HG03460 (cell line): ENCODE data around the gene EBPL.

ENCODE experiments used
- ATAC-seq: cut with Tn5 transposase; IDR thresholded peaks from one replicate; pipeline ENCODE4 v1.9.1; 2021; ENCODE audit not compliant: unreplicated experiment

The EBPL gene

DNA sequence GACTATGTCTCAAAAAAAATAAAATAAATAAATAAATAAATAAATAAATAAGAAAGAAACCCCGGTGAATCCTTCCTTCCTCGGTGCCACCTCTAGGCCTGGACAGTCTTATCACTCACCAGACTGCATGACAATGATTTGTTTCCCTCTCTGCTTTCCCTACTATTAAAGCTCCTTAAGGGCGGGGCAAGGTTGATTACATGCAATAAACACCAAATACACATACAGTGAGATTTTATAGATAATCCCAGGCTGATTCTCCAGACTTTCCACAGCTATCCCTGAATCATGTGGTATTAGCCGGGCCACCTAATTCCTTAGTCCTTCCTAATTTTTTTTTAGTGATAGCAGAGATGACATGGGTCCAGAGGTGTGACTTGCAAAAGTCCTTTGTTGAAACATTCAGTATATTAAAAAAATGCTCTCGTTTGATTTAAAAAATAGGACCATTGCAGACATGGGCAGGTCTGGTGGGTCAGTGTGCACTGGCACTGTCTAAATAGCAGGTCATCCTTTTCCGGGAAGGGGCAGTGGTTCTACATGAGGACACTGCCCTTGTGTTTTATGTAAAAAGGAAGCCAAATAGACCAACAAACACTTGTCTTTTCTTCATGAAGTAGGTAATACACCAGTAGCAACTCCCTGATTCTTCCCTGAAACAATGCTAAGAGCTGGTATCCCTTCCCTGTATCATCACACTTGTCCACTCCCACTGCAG is 14.5 kb downstream of the EBPL start:
- ATAC-seq: no peak

DNA sequence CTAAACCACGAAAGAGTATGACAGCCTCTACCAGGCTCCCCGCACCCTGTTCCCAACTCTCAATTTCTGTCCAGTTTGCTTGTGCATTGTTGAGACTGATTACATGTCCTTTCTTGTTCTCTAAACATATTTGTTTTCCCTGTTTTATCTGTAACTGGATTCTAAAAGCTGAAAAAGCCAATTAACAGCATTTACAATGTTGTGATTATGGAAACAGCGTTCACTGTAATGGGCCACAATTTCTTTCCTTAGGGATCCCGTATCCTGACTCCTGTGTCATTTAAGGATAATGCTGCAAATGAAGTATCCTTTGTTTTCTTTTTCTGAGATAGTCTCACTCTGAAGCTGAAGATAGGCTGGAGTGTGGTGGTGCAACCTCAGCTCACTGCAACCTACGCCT is 20.5 kb downstream of the EBPL start:
- ATAC-seq: no peak

DNA sequence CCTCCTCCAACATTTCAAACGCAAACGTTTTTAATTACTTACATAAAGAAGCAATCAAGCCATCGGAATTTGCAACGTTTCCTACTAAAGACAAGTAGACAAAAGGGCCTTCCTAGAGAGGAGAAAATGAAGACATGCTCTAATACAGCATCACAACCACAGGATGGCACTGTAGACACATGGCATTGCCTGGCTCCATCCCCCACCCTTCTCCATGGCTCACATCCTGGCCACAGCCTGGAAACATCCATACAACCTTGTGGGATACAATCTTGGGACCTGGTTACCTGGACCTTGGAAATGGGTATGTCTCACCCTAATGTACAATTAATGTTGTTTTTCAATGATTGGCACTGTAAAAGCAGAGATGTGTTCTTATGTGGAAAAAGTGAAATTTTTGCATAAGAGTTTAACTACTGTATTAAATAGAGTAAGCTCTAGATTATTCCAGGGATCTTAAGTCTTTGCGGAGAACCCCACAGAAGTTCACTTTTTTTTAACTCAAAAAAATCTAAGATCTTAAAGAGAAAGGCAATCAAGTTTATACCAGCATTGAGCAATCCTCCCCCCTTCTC is 21.5 kb downstream of the EBPL start:
- no peak for ATAC-seq

DNA sequence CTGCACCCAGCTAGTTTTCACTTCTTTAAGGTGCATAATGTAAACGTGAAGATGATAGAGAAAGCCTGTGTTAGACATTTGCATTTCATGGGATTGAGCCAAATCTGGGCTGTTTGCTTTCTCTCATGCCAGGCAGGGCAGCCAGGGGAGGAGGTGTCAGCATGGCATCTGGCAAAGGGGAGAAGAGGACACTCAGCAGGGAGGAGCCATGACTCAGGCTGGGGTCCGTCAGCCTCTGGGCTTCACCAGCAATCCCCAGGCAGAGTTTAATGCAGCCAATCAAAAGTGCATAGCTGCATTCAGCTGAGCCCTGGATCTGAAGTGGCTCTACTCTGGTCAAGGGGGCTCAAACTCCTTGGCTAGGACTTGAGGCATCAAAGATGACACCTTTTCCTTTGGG is 23.5 kb downstream of the EBPL start:
- ATAC-seq: no peak

DNA sequence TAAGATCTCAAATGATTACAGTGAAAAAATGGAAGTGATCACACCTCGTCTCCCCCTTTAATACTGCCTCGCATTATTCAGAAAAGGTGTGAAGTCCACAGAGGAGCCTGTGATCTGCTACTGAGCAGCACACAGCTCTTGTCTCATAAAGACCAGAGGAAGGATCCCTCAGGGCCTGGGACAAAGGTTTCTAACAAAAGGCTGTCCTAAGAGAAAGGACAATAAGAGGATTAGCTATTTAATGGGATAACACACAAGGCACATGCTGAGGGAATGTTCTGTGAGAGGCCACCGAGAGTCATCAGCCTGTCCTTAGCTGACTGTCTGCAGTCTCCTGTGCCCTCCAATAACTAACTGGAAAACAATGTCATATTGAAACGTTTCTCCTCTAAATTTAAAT is 26.7 kb downstream of the EBPL start:
- ATAC-seq: no peak

DNA sequence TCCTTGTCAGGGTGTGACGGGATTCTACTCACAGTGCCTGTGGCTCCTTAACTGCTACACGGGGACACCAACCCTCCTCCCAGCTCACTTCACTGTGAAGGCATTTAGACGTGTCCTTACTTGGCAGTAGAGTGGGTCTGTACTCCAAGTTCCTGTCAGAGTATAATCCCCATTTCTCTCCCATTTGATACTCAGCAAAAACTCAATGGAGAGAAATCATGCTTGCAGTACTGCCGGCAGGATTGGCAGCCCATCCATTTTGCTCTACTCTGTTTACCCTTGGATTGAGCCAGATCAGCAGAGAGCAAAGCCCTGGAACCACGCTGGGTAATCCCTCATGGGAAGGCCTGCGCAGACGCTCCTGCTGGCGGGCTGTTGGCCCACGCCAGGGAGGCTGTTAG is 34.0 kb downstream of the EBPL start:
- ATAC-seq: no peak

DNA sequence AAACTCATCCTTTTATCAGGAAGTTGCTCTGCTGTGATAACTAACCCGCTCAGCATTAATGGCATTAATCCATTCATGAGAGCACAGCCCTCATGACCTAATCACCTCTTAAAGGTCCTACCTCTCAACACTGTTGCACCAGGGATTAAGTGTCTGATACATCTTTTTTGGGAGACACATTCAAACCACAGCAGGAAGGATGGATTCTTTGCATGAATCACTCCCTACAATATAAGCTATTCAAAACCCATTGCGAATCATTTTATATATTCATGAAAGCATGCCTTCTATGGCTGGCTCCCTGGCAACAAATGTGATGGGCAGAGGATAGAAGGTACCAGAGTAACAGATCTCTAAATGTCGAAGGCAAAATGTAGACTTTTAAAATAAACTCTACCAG is 35.4 kb downstream of the EBPL start:
- ATAC-seq: no peak

DNA sequence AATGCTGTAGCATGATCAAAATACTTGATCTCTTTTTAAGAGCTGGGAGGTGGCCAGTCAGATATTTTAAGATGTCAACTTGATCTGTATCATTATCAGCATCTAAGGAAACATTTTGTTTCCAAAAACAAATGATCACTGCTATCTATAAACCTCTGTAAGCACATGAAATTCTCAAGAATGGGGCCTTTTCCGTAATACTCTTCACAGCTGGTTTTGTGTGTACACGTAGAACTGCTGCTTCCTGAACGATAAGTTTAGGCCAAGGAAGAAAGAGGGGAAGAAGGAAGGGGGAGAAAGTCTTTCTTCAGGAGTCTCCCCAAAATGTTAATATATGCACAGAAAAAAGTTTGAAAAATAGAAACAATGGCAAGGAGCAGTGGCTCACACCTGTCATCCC is 37.3 kb downstream of the EBPL start:
- no peak for ATAC-seq

DNA sequence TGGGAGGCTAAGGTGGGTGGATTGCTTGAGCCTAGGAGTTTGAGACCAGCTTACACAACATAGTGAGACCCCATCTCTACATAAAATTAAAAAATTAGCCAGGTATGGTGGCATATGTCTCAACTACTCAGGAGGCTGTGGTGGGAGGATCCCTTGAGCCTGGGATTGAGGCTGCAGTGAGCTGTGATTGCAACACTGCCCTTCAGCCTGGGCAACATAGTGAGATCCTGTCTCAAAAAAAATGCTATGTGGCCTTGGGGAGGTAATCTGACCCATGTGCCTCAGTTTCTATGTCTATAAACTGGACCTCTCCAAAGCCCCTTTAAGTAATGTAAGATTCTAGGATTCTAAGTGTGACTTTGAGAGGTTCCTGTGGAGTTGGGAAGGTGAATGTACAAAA is 37.8 kb downstream of the EBPL start:
- ATAC-seq: no peak

DNA sequence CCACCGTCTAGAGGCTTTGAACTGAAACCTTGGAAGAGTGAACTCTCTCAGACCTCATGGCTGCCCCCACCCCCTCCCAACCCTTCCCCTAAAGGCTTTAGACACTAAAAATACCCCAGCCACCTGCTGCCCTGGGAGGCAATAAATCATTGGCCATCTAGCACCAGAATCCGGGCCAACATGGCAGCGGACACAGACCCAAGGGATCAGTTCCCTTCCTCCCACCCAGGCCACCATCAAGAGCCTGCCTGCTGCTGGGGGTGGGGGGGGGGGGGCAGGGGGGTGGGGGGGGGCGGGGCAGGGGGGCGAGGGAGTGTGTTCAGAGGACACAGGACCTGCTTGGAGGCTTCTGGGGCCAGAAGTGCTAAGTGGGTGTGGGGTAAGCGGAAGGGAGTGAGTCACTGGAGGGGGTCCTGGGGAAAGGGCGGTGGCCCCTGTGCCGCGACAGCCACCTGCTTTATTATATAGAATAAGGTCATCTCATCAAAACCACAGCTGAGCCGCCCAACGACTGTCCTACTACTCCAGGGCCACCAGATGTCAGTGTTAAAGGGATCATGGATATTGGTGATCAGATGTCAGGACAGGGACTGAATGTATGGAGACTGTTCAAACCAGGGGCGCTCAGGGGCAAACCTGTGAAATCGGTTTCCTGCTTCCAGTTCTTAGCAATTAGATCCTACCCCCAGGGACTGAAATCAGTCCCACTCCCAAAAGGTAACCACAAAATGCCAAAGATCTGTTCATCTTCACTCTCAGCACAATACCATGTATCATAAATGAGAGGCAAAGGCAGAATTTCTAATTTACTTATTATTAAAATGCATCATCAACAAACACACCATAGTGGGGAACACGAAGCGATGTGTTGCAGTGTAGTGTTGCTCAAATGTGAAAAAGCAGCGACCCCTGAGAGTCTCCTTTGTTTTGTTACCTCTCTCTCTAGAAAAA is 38.7 kb downstream of the EBPL start:
- no peak for ATAC-seq

DNA sequence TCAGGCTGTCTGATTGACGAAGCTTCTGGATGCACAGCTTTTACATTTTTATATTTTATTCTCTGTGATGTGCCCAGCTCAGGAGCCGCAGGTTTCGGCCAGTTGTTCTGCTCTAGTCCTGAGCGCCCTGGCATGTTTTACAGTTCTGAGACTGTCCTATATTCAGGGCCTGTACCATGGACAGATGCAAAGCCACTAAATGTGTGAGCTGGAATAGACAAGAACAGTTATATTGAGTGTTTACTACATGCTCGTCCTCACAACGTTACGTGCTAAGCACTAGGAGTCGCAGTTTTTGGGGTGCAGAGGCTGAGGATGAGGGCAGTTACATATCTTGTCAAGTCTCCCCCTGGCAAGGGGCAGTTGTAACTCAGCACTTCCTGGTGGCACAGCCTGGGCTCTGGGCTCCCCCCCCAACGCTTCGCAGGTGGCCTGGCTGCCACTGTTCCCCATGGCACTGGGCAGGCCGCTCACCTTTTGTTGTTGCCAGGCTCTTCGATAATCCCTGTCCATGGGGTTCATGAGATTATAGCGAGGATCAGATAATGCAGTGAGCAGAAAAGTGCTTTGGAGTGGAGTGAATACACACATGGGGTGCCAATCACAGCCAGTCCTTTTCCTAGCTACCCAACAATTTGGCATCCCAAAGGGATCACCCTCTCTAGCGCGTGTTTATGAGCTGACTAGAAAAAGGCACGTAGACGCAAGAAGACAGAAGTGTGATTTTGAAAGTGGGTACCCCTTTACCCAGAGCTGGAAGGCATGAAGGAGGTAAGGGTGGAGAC is 39.5 kb downstream of the EBPL start:
- no peak for ATAC-seq

DNA sequence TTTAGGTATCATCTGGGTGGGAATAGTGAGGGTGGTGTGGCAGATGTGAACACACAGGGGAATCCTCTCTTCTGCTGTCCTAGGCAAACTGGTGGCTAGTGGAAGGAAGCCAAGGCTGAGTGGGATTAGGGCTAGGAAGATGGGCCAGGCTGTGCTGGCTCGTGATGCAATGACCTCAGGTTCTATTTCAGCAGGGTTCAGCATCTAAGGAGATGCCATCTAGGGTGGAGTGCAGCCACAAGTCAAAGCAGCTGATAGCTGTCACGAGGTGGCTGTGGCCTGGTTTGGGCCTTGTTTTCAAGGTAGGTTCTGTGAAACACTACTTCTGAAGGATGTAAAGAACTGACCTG is 41.3 kb downstream of the EBPL start:
- no peak for ATAC-seq

DNA sequence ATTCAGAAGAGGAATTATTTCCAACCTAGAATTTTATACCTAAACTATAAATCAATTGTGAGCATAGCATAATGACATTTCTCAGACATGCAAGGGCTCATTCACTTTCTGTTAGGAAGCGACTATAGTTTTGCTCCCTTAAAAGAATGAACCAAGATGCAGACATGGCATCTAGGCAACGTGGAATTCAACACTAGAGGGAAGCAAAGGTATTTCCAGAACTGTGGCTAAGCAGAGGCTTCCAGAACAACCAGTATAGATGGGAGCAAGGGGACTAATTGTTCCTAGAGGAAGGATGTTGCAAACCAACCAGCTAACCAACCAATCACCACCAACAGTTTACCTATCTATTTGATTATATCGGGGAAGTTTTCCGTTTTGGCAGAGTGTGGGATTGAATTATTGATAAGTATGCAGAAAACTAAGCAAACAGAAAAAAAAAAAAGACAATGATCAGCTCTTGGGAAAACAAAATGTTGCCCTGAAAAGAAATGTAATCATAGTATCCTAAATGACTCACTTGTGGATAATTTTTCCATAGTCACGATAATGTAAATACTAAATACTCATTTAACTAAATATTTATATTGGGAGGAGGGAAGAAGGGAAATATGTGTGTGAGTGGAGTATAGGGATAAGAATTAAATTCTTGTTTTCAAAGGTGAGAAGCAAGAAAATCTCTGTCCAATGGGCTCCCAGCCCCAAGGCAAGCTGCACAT is 41.9 kb downstream of the EBPL start:
- no peak for ATAC-seq

DNA sequence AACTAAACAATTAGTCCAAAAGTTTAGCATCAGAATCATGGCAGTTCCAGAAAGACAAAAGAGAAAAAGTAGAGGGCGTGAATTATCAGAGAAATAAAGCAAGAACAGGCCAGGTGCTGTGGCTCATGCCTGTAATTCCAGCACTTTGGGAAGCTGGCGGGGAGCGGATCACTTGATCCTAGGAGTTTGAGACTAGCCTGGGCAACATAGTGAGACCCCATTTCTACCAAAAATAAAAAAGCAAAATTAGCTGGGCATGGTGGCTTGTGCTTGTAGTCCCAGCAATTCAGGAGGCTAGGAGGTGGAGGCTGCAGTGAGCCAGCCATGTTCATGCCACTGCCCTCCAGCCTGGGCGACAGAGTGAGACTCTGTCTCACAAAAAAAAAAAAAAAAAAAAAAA is 44.6 kb downstream of the EBPL start:
- ATAC-seq: no peak

DNA sequence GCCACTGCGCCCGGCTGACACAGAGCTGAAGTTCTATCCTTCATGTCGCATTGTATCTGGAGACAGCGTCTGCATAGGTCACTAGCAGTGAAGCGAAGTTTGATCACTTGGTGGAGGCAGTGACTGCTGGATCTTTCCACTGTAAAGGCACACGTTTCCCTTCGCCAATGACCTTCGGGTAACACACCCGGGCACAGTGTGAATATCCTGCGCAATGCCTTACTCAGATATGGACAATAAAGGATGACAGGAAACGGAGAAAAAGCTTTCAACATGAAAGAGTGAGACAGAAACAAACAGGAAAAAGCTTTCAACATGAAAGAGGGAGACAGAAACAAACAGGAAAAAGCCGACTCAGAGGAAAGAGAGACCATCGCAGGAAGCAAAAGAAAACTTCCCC is 45.8 kb downstream of the EBPL start:
- ATAC-seq: no peak

DNA sequence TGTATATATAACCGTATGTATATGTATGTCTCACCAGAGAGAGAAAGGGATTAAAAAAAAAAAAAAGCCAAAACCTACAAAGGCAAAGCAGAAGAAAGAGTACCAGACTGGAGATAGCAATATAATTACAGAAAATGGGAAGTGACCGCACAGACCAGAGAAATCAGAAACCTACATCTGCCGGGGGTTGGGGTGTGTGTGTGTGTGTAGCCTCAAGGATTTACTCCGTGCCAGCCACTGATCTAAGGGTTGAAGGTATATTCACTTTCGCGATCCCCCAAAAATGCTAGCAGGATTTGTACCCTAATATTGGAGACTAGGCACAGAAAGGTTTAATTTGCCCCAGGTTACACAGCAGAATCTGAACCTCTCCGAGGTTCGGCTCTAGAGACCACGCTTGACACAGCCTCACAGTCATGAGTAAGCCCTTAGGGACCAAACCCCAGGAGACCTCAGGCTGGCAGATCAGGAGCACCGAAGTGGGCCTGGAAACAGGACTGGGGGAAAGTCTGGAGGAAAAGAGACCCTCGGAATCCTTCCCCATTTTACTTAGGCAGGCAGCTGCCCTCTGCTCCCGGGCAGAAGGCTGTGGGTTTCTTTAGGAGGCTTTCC is 48.1 kb downstream of the EBPL start:
- ATAC-seq: no peak

DNA sequence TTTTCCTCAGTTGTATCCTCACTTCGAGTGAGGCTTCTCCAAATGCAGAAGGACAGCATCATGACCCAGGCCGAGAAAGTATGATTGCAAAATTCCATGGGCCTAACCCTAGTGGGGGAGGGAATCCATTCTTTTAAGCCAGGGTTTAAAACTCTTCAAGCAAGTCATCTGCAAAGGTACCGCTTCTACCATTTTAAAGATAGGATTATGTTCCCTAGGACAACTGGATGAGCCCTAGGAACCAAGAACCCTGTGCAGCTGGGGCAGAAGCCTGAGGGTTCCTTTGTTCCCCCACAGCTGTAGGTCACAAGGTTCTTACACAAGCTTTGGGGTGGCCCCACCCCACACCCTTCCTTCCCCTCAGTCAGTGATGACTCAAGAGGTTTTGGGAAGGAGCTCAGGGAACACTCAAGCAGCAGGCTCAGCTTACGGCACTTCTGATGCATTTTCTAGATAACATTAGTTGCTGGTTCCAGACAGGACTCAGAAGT is 49.4 kb downstream of the EBPL start:
- ATAC-seq: no peak

DNA sequence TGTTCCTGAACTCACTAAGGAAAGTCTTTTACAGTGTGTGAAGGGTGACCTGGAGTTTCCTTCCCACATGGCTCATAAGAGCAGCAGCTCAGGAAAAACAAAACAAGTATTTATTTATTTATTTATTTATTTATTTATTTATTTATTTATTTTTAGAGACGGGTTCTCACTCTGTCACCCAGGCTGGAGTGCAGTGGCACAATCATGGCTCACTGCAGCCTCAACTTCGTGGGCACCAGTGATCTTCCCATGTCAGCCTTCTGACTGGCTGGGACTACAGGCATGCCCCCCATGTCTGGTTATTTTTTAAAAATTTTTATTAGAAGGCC is 52.6 kb downstream of the EBPL start:
- no peak for ATAC-seq

DNA sequence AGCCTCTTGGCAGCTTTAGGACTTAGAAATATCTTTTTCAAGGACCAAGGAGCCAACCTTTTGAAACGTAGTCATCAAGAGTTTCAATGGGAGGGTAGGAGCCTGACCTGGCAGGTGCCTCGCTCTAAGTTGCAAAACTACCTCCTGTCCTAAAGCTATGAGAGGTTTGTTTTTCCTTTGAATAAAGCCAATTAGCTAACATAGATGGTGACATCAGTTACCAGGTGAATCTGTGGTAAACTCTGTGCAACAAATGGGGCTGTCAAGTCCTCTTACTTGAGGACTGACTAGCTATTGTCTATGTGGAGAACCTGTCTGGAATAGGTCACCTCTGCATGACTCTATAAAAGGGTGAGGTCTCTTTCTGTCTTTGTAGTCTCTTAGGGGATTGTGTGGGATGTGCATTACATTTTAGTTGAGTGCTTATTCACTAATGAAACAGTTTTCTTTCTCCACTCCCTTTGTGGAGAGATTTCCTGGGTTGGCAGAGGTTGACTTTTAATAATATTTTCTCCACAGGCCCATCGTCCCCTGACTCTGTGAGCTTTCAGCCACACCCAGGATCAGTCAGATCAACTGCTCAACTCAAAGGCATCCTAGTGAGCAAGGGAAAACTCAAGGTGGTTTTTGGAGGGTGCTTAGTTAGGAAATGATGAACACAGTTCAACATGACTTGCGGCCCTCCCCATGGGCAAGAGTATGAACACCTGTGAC is 53.1 kb downstream of the EBPL start:
- ATAC-seq: no peak

DNA sequence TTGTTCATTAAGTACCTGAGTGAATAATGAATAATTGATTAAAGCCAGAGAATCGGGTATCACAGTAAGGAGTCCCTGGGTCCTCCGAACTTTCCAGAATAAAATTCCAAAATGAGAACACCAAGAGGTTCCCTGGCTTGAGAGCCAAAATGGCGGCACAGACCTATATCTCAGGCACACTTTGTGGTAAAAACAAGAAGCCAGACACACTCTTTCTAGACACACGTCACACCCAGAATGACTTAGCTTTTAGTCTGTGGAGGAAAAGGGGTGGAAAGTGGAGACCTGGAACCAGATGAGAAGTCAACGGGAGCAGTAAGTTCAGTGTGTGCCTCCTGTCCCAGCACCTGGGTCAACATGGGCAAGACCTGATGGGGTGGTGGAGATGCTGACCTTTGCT is 54.6 kb downstream of the EBPL start:
- ATAC-seq: no peak
